AG08395 (cell line): ENCODE results near the gene ITPKC.

Source experiments
- DNase-seq: peaks from one replicate; pipeline ENCODE4 v3.0.0; 2012; ENCODE audit warnings: mixed read lengths, low spot score

Gene ITPKC

DNA sequence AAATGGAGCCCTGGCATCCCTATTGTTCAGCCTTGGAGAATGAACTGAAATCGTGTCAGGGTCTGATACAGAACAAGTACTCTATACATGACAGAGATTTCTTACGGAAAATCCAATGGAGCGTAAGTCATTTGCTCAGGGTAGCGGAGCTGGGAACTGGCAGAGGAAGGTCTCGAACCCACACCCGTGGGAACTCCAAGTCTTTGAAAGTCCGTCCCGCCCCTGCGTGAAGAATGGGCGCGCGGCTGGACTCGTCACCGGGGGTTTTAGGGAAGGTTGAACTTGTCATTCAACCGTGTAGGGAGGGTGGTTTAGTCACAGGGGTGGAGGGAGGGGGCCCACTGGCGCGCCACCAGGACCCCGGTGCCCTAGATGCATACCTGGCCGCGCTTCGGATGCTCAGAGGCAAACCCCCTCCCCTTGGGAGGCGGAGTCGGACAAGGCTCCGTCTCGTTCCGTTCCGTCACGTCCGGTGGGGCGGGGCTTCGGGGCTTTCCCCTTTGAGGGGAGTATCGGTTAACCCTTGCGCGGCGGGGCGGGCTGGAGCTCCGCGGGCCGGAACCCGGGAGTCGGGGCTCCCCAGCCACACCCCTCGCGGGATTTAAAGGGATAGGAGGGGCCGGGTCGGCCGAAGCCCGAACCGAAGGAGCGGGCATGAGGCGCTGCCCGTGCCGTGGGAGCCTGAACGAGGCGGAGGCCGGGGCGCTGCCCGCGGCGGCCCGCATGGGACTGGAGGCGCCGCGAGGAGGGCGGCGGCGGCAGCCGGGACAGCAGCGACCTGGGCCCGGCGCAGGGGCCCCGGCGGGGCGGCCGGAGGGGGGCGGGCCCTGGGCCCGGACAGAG, at the start of gene ITPKC, which contains the start of gene COQ8B:
Gene ITPKC, plus strand, starts transcription at position 631 of the 843 bp plus-strand sequence. Its CDS starts 24 bp downstream, at position 655.
Gene COQ8B, minus strand, starts transcription at position 405 of the 843 bp plus-strand sequence. CDS start 2,254 bp downstream, outside the sequence.
- DNase-seq = peak; percentile 95

GRCh38 chr19:40667602-40668001, 49.3 kb upstream of the ITPKC start:
- DNase-seq = no peak

DNA sequence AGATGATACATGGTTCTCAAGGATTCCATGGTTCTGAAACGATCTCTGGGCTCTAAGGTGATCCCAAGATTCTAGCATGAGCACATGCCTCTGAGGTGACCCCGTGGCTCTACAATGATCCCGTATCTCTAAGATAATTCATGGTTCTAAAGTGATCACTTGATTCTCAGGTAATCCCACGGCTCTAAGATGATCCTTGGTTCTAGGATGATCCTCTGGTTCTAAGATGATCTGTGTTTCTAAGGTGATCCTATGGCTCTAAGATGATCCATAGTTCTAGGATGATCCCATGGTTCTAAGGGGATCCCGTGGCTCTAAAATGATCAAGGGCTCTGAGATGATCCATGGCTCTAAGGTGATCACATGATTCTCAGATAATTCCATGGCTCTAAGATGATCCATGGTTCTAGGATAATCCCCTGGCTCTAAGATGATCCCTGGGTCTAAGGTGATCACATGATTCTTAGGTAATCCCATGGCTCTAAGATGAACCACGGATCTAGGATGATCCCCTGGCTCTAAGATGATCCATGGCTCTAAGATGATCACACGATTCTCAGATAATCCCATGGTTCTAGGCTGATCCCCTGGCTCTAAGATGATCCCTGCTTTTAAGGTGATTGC, 47.8 kb upstream of the ITPKC start:
- DNase-seq = no peak

- DNase-seq = no peak
These were observed 45.5 kb upstream of the ITPKC start for GRCh38 chr19:40671404-40671803.

GRCh38 chr19:40672038-40672437, 44.9 kb upstream of the ITPKC start:
- DNase-seq = no peak

DNA sequence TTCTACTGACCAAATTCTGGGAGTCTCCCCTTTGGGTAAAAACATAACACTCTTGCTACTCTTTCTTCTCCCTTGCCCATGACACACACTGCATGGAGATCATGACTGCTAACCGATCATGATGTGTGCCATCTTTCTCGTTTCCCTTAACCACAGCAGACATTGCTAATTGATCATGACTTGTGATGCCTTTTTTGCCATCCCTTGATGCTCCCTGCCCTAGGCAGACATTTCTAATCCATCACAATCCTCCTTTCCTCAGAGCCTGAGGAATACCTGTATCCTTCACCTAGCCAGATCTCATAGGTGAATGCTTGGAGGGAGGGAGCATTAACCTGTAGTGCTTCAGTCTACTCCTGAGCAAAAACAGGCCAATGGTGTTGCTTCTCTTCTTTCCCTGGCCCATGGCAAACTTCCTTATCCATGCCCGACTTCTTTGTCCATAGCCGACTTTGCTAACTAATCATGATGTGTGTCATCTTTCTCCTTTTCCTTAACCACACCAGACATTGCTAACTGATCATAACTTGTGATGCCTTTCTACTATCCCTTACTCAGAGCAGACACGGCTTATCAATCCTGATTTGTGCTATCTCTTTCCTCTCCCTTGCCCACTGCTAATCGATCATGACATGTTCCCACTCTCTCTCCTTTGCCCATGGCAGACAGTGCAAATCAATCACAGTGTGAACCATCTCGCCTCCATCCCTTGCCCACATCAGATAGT, 44.2 kb upstream of the ITPKC start:
- DNase-seq = no peak

GRCh38 chr19:40673397-40673796, 43.5 kb upstream of the ITPKC start:
- no peak for DNase-seq

- no peak for DNase-seq
These were observed 42.6 kb upstream of the ITPKC start for GRCh38 chr19:40674291-40674690.

- DNase-seq = no peak
These were observed 39.8 kb upstream of the ITPKC start for GRCh38 chr19:40677156-40677555.

- DNase-seq = no peak
These were observed 35.9 kb upstream of the ITPKC start for GRCh38 chr19:40681039-40681438.

DNA sequence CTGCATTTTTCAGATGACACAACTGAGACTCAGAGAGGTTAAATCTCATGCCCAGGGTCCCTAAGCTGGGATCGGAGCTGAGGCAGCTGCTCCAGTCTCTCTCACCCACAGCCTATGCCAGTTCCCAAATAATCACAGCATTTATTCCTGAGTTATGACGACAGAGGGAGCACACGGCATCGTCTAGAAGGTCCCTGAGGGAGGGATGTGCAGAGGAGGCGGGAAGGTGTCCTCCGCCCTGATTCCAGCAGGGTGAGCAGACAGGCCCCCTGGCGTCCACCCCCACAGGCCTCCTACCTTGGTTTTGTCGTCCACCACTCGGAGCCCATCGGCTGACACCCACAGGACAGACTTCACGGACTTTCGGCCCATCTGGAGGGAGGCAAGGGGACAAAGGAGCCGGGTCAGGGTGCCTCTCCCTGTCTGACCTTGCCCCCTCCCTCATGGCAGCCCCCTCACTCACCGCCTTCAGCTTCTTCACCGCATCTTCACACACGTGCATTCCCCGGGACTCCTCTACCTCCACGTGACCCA, 34.4 kb upstream of the ITPKC start:
- no peak for DNase-seq

GRCh38 chr19:40683437-40683836, 33.5 kb upstream of the ITPKC start:
- no peak for DNase-seq

- no peak for DNase-seq
These were observed 32.6 kb upstream of the ITPKC start for GRCh38 chr19:40684280-40684679.

DNA sequence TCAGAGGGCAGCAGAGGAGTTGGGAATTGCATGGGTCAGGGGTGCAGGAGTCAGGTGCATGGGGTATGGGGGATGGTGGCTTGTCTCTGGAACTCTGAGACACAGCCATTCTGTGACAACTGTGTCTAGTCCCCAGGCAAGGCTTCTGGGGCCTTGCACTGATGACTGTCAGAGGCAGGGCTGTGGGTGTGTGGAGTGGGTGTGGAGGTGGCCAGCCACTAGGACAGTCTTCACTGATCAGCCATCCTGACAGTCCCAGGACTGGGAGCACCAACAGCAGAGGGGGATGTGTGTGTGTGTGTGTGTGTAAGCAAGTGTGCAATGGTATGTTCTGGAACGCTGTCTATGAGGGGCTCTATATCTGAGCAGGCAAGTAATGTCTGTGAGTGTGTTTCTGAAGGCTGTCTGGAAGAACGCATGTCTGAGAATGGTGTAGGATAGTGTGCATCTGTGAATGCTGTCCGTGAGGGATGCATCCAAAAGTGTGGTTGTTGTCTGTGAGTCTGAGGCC, 31.8 kb upstream of the ITPKC start:
- DNase-seq = no peak

DNA sequence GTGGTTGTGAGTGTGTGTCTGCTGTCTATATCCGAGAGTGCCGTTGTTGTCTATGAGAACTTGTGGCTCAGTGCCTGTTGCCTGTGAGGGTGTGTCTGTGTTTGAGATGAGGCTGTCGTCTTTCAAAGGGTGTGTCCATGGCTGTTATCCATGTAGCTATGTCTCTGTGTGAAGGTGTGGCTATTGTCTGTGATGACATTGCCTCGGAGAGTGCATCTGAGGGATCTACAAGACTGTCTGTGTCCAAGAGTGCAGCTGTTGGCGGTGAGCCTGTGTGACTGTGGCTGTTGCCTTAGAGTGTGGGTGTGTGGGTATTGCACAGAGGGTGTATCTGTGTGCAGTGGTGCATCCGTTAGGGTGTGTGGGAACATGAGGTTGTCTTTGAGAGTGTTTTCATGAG, 31.3 kb upstream of the ITPKC start:
- no peak for DNase-seq

- DNase-seq = no peak
These were observed 29.9 kb upstream of the ITPKC start for GRCh38 chr19:40686882-40687524.

GRCh38 chr19:40687525-40688016, 29.3 kb upstream of the ITPKC start:
- peak; percentile 90 for DNase-seq

DNA sequence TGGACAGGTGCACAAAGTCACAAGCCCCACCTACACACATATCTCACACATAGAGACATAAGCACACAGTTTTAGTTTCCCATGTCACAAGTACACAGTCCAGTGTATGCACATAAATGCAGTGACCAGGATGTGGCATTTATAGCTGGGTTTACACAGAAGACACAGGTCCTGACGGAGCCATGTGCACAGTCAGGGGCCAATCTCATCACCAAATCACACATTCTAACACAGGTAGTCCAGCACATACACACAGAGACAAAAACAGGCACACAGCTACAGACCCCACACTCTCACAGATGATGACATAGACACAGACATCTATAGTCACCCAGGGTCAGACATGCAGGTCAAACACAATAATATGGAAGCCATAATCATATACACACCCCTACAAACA, 28.6 kb upstream of the ITPKC start:
- no peak for DNase-seq

DNA sequence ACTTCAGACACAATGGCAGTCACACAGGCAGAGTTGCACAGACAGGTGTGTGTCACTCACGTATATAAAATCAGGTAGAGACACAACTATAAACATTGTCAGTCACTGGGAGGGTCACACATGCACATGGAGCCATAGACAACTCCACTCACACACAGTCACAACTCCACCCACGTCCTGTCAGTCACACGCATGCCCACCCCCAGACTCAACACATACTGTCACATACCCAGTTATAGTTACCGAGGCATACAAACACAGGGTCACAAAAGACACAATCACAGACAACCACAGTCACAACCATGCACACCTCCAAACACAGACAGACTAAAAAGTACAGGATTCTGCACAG, 27.9 kb upstream of the ITPKC start:
- DNase-seq = no peak

DNA sequence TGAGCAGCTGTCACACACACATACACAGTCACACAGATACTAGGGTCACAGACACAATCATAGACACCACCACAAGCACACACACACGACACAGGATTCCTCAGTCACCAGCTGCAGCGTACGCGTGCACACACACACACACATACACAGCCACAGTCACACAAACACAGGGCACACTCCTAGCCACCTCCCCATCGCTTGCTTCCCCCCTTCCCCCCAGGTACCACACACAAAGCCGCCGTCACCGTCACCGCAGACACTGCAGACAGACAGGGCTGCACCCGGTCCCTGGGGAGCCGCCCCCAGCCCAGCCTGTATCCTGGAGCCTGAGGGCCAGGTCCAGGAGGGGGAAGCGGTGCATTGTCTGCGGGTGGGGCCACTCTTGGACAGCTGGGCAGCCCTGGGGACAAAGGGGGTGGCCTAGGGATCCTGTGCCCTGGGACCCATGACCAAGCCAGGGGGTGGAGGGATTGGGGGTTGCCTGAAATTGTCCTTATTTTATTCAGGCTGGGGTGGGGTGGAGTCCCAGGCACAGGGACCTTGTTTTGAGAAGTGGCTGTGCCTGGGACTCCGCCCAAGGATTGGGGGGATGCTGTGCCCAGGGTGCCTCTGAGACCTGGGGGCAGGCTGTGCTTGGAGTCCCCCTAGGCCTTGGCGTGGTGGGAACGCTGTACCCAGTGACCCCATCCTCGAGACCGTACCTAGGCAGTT, 27.4 kb upstream of the ITPKC start:
- no peak for DNase-seq
